Hepatocyte (in vitro differentiated cells): Measurements from ENCODE around the gene NMRK1. TPM values are rescaled to one million over a fixed set of nuclear protein-coding genes. Genes with fewer than 3 reads are reported as not detected.

Source experiments
- DNase-seq: peaks from one replicate; pipeline ENCODE4 v3.0.0-alpha.2; 2016; ENCODE audit warnings: low spot score
- H2AFZ ChIP-seq: fragments of 200-600 bp; sonication (generic); 2 replicates; pipeline ENCODE4 v1.6.0; 2016; ENCODE audit warnings: antibody characterized with exemption, mild to moderate bottlenecking
- H3K27ac ChIP-seq: fragments of 200-600 bp; sonication (generic); 2 replicates; pipeline ENCODE4 v1.5.1; 2016; ENCODE audit warnings: mild to moderate bottlenecking
- H3K27me3 ChIP-seq: fragments of 200-600 bp; sonication (generic); 2 replicates; pipeline ENCODE4 v1.6.1; 2016
- H3K36me3 ChIP-seq: fragments of 200-600 bp; sonication (generic); replicated peaks from 2 replicates; pipeline ENCODE4 v1.5.1; 2016; ENCODE audit warnings: low read depth; ENCODE audit not compliant: insufficient read depth
- H3K4me1 ChIP-seq: fragments of 200-600 bp; sonication (generic); 2 replicates; pipeline ENCODE4 v1.5.1; 2016; ENCODE audit warnings: mild to moderate bottlenecking, moderate library complexity; ENCODE audit not compliant: insufficient read depth
- H3K4me2 ChIP-seq: fragments of 200-600 bp; sonication (generic); 2 replicates; pipeline ENCODE4 v1.6.0; 2016
- H3K4me3 ChIP-seq: fragments of 200-600 bp; sonication (generic); 2 replicates; pipeline ENCODE4 v1.5.1; 2016; ENCODE audit warnings: mild to moderate bottlenecking
- H3K79me2 ChIP-seq: fragments of 200-600 bp; sonication (generic); 2 replicates; pipeline ENCODE4 v1.6.0; 2017; ENCODE audit warnings: mild to moderate bottlenecking
- H3K9me2 ChIP-seq: fragments of 200-600 bp; sonication (generic); replicated peaks from 2 replicates; pipeline ENCODE4 v1.6.0; 2017; ENCODE audit warnings: mild to moderate bottlenecking; ENCODE audit not compliant: insufficient read depth
- H3K9me3 ChIP-seq: fragments of 200-600 bp; sonication (generic); 2 replicates; pipeline ENCODE4 v1.5.1; 2016; ENCODE audit warnings: low read depth, mild to moderate bottlenecking
- H4K20me1 ChIP-seq: fragments of 200-600 bp; sonication (generic); 2 replicates; pipeline ENCODE4 v1.6.0; 2016; ENCODE audit warnings: mild to moderate bottlenecking; ENCODE audit not compliant: insufficient read depth, poor library complexity, severe bottlenecking
- CTCF ChIP-seq: fragments of 200-600 bp; sonication (generic); IDR thresholded peaks from 2 replicates; pipeline ENCODE4 v1.5.1; 2016; ENCODE audit warnings: antibody characterized with exemption, mild to moderate bottlenecking; ENCODE audit not compliant: poor library complexity
- EZH2 ChIP-seq: fragments of 200-600 bp; sonication (generic); IDR thresholded peaks from 2 replicates; pipeline ENCODE4 v1.6.1; 2016; ENCODE audit warnings: antibody characterized with exemption, mild to moderate bottlenecking, borderline replicate concordance
- EZH2phosphoT487 ChIP-seq: fragments of 200-600 bp; sonication (generic); IDR thresholded peaks from one replicate; pipeline ENCODE4 v1.6.1; 2018; ENCODE audit warnings: antibody characterized with exemption, mild to moderate bottlenecking, low read depth, moderate library complexity; ENCODE audit not compliant: unreplicated experiment, severe bottlenecking
- WGBS: methylation state at CpG from one replicate; pipeline ENCODE4 v1.1.6; 2016; ENCODE audit warnings: low lambda C conversion rate; ENCODE audit errors: missing lambda C conversion rate; 5-methylcytosine and 5-hydroxymethylcytosine counted together
- polyA plus RNA-seq: library from polyadenylated mRNA; unstranded; fragments of >200 nt; fragmentation: Nextera tagmentation; extraction: Ambion mirVana; gene quantifications from 2 replicates; pipeline ENCODE4 v1.2.1, GENCODE V29; 2016
- total RNA-seq: library from RNA; depleted of rRNA; stranded (reverse); fragments of >200 nt; gene quantifications from 2 replicates; pipeline ENCODE4 v1.2.3, GENCODE V29; 2014

NMRK1 gene
- total and polyA plus RNA-seq, 2 experiments from 2014 or later = 13.6 to 16.1 TPM

- H4K20me1 ChIP-seq = no peaks in the 10 kb centered on the region
- no peak for TF ChIP-seq CTCF
- TF ChIP-seq EZH2phosphoT487 = no peak
- no peak for TF ChIP-seq EZH2
- no peak for DNase-seq
- H3K79me2 ChIP-seq = no peaks in the 10 kb centered on the region
- no peak overlapping the region for H3K27ac ChIP-seq
- H3K27me3 ChIP-seq = no peaks in the 10 kb centered on the region
- H3K4me2 ChIP-seq = no peak overlapping the region
- H3K36me3 ChIP-seq = no peaks in the 10 kb centered on the region
- H3K4me3 ChIP-seq = no peak overlapping the region
- 48% methylated on average over 2 of the region's 2 CpGs for WGBS
- no peaks in the 10 kb centered on the region for H3K9me2 ChIP-seq
- no peaks in the 10 kb centered on the region for H3K9me3 ChIP-seq
- H3K4me1 ChIP-seq = no peaks in the 10 kb centered on the region
- no peak overlapping the region for H2AFZ ChIP-seq
These were observed 40.4 kb downstream of the NMRK1 start for GRCh38 chr9:75047506-75047905.

DNA sequence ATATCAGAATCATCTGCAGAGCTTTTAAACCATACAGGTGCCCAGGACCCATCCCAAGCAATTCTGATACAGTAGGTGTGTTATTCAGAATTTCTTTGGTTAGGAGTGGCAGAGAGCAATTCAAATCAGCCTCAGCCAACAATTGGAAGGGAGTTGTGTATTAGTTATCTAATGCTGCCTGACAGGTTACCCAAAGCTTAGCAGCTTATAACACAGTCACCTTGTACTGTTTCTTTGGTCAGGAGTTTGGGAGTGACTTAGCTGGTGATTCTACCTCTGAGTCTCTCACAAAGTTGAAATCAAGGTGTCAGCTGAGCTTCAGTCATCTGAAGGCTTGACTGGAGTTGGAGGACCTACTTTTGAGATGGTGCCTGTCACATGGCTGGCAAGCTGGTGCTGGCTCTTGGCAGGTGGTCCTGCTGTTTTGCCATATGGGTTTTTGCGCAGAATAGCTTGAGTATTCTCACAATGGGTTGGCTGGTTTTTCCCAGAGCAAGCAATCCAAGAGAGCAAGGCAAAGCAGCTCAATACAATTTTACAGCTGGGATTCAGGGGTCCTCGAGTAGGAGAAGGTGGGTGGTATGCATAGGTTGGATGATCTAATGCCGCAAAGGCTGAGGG, 41.1 kb downstream of the NMRK1 start:
- H3K79me2 ChIP-seq = no peaks in the 10 kb centered on the region
- no peak overlapping the region for H3K4me2 ChIP-seq
- whole genome bisulfite sequencing = 95% methylated on average over 3 of the region's 3 CpGs
- no peaks in the 10 kb centered on the region for H3K36me3 ChIP-seq
- H2AFZ ChIP-seq = no peak overlapping the region
- H4K20me1 ChIP-seq = no peaks in the 10 kb centered on the region
- H3K4me1 ChIP-seq = no peaks in the 10 kb centered on the region
- no peak overlapping the region for H3K4me3 ChIP-seq
- no peaks in the 10 kb centered on the region for H3K9me3 ChIP-seq
- no peaks in the 10 kb centered on the region for H3K27me3 ChIP-seq
- no peaks in the 10 kb centered on the region for H3K9me2 ChIP-seq
- TF ChIP-seq CTCF = no peak
- no peak for TF ChIP-seq EZH2
- no peak for TF ChIP-seq EZH2phosphoT487
- no peak overlapping the region for H3K27ac ChIP-seq
- no peak for DNase-seq

- no peak overlapping the region for H2AFZ ChIP-seq
- no peak overlapping the region for H3K4me3 ChIP-seq
- no peaks in the 10 kb centered on the region for H3K9me3 ChIP-seq
- no peak overlapping the region for H3K4me2 ChIP-seq
- H3K9me2 ChIP-seq = no peaks in the 10 kb centered on the region
- no peak for TF ChIP-seq CTCF
- no peak for TF ChIP-seq EZH2
- TF ChIP-seq EZH2phosphoT487 = no peak
- H3K27me3 ChIP-seq = no peaks in the 10 kb centered on the region
- H3K27ac ChIP-seq = no peak overlapping the region
- DNase-seq = no peak
- H3K4me1 ChIP-seq = no peaks in the 10 kb centered on the region
- 81% methylated on average over 1 of the region's 1 CpG for WGBS
- no peaks in the 10 kb centered on the region for H3K36me3 ChIP-seq
- H4K20me1 ChIP-seq = no peaks in the 10 kb centered on the region
- no peaks in the 10 kb centered on the region for H3K79me2 ChIP-seq
These were observed 46.9 kb downstream of the NMRK1 start for GRCh38 chr9:75041041-75041440.

- H3K79me2 ChIP-seq = no peaks in the 10 kb centered on the region
- H3K9me2 ChIP-seq = no peaks in the 10 kb centered on the region
- DNase-seq = no peak
- H3K9me3 ChIP-seq = no peaks in the 10 kb centered on the region
- H3K4me1 ChIP-seq = no peaks in the 10 kb centered on the region
- H3K36me3 ChIP-seq = no peaks in the 10 kb centered on the region
- H3K27me3 ChIP-seq = no peaks in the 10 kb centered on the region
- no peak overlapping the region for H2AFZ ChIP-seq
- TF ChIP-seq EZH2phosphoT487 (no peak), CTCF (no peak), EZH2 (no peak)
- H3K4me3 ChIP-seq = no peak overlapping the region
- 91% methylated on average over 3 of the region's 3 CpGs for WGBS
- H3K27ac ChIP-seq = peak overlapping the region; percentile 63
- H4K20me1 ChIP-seq = no peaks in the 10 kb centered on the region
- H3K4me2 ChIP-seq = no peak overlapping the region
These were observed 48.2 kb downstream of the NMRK1 start for GRCh38 chr9:75039801-75040200.
